ENCODE data around the gene EZH1.

EZH1 gene

DNA sequence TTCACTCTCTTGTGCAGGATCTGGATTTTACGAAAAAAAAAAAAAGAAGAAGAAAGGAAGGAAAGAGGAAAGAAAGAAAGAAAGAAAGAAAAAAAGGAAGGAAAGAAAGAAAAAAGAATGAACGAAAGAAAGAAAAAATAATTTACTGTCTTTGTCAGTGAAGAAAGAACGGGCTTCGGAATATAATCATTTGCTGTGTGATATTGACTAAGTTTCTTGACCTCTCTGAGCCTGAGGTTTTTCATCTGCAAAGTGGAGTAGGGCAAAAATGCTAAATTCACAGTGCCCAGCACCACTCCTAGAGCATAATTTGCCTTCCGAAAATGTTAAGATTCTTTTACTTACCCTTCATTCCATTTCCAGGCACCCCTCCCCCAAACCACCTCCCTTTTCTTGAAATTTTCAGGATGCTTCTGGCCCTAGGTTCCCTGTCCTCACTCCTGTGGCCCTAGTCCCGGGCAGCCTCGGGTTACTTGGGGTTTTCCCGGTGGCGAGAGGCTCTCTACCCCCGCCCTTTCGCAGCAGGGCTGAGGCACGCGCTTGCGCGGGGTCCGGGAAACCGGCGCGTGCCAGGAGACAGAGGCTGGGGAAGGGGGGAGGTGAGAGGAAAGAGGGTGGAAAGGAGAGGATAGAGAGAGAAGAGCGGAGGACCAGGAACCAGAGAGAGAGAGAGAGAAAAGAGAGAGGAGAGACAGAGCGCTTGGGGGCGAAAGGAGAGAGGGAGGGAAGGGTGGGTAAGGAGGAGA lies 62.7 kb downstream of the EZH1 start, which contains the start of gene CNTNAP1:
Gene CNTNAP1, plus strand, starts transcription at position 556 of the 746 bp plus-strand sequence. CDS start 299 bp downstream, outside the sequence.
- no peak for DNase-seq

GRCh38 chr17:42680331-42680808 lies 64.5 kb downstream of the EZH1 start:
- no peak for DNase-seq

DNA sequence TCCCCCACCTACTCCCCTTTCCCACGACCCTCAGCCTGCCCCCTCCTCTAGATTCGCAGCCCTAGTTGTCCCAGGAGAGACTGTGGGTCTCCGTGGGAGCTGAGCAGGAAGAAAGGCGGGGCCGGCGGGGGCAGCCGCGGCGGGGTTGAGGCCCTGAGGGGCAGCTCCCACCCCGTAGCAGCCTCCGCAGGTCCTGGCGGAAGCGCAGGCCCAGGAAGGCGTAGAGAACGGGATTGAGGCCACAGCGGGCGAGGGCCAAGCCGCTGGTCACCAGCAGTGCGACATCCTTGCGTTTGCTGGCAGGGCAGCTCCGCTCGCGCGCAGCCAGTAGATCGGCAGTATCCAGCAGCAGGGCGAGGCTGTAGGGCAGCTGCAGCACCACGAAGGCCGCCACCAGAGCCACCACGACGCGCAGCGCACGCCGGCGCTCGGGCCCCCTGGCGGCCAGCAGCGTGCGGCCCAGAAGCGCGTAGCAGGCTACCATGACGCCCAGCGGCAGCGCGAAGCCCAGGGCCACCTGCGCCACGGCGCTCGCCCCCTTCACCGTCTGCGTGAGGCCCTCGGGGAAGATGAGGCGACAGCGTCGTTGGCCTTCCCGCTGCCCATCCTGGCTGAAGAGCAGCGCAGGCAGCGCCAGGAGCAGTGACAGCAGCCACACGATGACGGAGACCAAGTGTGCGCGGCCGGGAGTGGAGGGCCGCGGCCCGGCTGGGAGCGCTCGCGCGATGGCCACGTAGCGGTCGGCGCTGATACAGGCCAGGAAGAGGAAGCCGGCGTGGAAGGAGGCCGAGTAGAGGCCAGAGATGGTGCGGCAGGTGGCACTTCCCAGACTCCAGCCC lies 65.1 kb downstream of the EZH1 start:
- DNase-seq: peak; percentile 73

DNA sequence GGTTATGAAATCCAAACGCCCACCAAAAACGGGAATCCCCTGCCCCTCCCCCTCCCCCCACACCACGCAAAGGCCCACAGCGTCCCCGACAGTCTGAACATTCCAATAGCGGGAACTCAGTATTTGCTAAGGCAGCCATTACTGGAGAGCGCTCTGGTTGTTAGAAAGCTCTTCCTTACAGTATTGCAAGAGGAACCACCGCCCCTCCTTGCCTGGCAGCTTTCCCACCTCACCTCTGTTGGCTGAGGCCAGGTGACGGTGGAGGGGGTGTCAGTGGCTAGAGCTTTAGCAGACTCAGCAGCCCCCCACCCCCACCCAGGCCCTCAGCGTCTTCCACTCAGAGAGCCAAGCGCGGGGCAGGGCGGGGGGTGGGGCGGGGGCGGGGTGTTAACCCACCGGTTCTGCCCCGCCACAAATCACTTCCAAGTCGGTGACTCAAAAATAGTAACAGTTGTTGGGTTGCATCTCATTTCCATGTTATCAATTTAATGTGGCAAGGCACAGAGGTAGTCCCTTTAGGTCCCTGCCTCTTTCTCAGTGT lies 65.8 kb downstream of the EZH1 start:
- peak; percentile 46 for DNase-seq

DNA sequence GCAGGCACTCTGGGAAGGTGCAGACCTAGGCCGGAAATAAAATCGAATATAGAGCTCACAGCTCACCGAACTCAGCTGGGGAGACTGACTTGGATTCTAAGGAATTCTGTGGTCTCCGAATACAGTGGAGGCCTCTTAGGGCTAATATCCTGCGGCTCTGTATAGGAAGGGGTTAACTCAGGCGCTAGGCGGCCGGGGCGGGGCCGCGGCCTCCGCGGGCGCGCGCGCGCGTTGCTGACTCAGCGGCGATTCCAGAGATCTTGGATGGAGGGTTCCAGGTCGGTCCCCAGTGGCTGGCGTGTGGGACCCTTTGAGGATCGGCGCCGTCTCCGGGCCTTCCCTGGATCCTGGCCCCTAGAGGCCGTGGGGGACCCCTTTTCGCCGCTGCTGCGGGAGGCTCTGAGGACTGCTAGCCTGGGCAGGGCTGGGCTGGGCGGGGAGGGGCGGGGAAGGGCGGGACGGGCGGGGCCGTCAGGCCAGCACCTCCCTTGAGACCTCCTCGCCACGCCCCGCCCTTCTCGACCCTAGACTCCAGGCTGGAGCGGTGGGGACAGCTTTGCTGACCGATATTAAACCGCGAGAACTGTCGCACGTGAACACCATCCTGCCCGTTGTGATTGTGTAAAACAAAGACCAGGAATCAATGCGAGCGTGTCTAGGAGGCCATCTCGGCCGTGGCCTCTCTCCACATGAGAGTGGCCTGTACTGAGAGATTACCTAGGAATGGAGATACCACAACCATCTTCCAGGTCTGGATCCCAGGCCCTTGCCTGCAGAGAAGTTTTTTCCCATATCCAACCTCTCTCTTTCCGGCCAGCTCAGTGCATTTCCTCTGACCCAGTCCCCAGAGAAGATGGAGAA lies 66.7 kb downstream of the EZH1 start:
- DNase-seq: peak; percentile 65

DNA sequence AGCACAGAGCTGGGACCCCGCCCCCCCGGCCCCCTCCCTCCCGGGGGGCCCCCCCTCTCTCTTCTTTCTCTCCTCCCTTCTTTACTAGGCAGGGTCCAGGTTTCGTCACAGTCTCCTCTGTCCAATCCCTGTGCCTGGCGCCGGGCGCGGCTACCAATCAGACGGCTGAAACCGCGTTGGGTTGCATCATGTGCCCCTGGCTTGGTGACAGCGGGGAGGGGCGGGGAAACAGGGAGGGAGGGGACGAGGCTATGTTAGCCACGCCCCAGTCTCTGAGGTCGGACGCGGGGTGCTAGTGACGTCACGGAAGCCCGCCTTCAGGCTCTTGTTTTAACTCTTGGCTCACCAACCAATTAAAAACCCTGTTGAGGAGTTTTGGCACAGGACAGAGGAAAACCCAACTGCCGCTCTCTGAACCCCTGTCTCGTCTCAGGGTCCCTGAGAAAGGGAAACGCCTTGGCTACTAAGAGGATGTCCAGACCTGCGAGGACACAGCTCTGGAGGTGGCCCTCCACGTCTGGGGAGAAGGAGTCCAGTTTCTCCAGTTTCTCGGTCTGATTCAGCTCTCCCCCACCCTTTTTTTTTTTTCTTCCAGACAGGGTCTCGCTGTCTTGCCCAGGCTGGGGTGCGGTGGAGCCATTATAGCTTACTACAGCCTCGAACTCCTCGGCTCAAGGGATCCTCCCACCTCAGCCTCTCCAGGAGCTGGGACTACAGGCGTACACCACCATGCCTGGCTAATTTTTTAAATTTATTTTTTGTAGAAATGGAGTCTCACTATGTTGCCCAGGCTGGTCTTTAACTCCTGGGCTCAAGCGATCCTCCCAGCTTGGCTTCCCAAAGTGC lies 67.6 kb downstream of the EZH1 start:
- DNase-seq: peak; percentile 95

GRCh38 chr17:42676424-42677011 lies 68.3 kb downstream of the EZH1 start, which contains the start of gene PLEKHH3:
Gene PLEKHH3, minus strand, starts transcription at chr17:42676994. Its CDS starts 431 bp downstream, at chr17:42676563.
- no peak for DNase-seq

- DNase-seq: no peak
Observed at GRCh38 chr17:42675965-42676423, 68.8 kb downstream of the EZH1 start.

GRCh38 chr17:42675348-42675964 lies 69.4 kb downstream of the EZH1 start:
- DNase-seq: no peak

- DNase-seq: no peak
Observed at GRCh38 chr17:42674755-42675347, 70.0 kb downstream of the EZH1 start.

DNA sequence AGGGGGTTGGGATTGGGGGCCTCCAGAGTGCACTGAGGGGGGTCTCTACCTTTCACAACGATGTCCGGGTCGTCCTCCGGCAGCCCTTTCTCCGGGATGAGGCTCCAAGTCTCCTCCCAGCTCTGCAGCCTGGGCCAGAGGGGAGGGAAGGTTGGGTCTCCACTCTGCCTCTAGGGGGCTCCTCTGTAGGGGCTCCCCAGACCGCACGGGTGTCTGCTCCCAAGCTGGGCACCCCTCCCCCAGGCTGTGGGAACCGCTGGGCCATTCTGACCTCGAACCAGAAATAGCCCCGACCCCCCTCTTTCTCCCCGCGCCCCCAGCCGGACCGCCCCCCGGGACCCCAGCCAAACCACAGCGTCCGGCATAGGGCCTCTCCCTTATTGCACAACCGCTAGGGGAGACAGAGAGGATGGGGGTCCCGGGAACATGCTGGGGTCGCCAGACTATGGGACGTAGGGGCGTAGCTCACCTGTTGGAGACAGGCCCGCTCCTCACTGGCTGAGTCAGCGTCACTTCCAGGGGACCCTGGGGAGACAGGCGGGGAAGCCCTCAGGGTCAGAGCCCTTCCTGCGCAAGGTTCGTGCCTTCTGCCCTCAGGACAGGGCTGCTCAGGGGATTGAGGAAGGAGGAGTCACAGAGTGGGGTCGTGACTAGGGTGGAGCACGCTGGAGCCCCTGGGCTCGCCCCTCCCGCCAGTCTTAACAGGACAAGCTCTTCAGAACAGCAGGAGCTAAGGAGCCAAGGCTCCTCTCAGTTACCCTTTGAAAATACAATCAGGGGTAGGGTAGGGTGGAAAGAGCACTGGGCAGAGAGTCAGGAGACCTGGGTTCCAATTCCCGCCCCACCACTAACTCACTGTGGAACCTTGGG lies 70.7 kb downstream of the EZH1 start:
- no peak for DNase-seq

DNA sequence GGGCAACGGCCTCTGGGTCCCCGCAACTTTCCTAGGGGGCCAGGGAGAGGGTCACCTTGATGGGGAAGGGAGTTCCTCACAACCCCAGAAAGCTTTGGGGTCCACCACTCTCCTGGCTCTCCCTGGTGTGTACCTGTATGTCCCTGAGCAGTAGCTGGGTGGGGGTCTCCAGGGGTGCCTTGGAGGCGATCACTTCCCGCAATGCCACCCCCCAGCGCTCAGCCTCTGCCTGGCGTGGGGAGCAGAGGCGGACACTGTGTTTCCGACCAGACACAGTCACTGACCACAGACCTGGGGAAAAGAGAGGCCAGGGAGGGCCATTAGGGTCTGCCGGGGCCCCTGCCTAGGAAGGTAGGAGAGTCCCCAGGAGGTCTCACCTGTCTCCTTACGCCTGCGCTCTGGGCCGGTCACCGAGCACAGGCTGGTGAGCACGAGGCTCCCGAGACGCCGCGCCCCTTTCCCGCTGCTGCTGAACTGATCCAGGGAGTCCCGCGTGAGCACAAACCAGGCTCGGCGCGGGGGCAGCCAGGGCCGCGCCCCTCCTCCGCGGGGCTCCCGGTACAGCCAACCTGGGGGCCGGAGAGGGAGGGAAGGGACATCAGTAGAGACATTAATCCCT lies 71.5 kb downstream of the EZH1 start:
- DNase-seq: no peak

DNA sequence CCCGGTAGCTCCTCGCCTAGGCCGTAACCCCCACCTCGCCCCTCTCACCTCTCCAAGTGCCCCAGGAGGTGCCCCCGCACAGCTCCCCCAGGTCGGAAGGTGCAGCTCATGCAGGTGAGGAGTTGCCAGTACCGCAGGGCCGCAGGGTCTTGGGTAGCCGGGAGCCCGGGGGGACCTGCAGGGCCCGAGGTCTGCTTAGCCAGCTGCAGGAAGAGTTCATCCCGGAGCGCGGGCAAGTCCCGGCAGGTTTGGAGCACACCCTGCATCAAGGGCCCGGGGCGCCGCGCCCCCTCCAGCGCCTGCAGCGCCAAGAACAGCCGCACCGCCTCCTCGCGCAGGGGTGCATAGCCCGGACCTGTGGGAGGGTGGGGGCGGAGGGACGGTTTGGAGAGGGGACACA lies 72.8 kb downstream of the EZH1 start:
- DNase-seq: no peak

DNA sequence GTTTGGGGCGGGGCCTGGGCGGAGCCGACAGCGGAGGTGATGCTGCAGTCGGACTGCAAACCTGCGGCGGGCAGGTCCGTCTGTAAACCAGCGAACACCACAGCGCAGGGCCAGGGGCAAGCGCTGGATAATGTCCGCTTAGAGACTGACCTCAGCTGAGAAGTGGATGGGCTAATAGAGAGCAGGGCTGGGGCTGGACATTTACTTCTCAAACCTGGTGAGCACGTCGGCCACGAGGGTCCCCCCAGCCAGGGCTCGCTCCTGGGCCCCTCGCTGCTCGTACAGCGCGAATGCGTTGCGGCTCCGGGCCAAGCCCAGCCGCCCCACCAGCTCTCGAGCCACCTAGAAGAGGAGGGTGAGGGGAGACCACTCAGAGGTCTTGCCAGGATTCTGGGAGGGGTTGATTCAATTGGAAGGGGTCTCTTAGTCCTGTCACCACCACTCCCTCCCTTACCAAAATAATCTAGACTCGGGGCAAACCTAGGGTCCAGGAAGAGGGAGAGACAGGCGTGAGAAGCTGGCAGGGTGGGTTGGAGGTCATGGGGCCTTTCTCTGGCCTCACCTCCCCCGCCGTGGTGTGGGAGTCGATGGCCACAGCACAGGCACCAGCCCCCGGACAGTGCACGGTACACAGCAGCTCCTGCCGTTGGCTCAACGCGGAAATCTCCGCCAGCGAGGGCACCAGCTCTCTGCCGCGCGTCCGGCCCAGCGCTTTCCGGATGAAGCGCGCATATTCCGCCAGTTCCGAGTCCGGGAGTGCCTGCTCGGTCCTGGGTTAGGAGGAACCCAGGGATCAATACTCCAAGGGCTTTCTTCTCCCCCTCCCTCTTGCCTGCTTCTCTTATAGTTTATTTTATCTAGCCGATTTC lies 73.8 kb downstream of the EZH1 start:
- no peak for DNase-seq

- peak; percentile 49 for DNase-seq
Observed at GRCh38 chr17:42669977-42670788, 74.7 kb downstream of the EZH1 start.

- DNase-seq: no peak
Observed at GRCh38 chr17:42669705-42669976, 75.2 kb downstream of the EZH1 start.

Measured in central memory CD4-positive, alpha-beta T cell (primary cell).